Measurements from ENCODE around the gene SPRED2. TPM values are rescaled to one million over a fixed set of nuclear protein-coding genes. Genes with fewer than 3 reads are reported as not detected.

Gene SPRED2
- polyA plus RNA-seq, 1 donor from 2014 or later, result 5.3 TPM

- Histone ChIP-seq H3K27ac (ENCODE audit: low read length) (peak overlapping the region; percentile 90), H3K9me2 (ENCODE audit: insufficient read depth, low read length) (no peaks in the 10 kb centered on the region), H4K20me1 (ENCODE audit: insufficient read depth) (no peaks in the 10 kb centered on the region), H3K4me3 (ENCODE audit: low read length) (peak overlapping the region; percentile 90), H3K27me3 (ENCODE audit: insufficient read depth, low read depth, low read length) (no peaks in the 10 kb centered on the region), H3K4me2 (ENCODE audit: low read length) (peak overlapping the region; percentile 86), H3F3A (ENCODE audit: insufficient read depth, low read length, poor library complexity, severe bottlenecking) (no peaks in the 10 kb centered on the region), H3K9ac (ENCODE audit: low read length) (peak overlapping the region; percentile 95), H2AFZ (ENCODE audit: low read depth, low read length) (peak overlapping the region; percentile 25), H3K79me2 (replicated peaks; ENCODE audit: insufficient read depth, low read length) (peaks cover 42% of the 10 kb centered on the region), H3K9me3 (ENCODE audit: low read length) (no peaks in the 10 kb centered on the region), H3K36me3 (ENCODE audit: insufficient read depth, low read length) (no peaks in the 10 kb centered on the region)
- TF ChIP-seq EZH2 (IDR thresholded peaks at IDR 0.05; ENCODE audit: borderline replicate concordance, insufficient read depth, low read length, poor library complexity, severe bottlenecking), result no peak
- TF ChIP-seq SMC3 (conservative IDR thresholded peaks at IDR 0.05; ENCODE audit: poor library complexity), result no peak
- TF ChIP-seq POLR2AphosphoS5 (IDR thresholded peaks at IDR 0.05), result peak; percentile 82
- no peak for TF ChIP-seq RAD21 (conservative IDR thresholded peaks at IDR 0.05)
- TF ChIP-seq CTCF (IDR thresholded peaks at IDR 0.05; ENCODE audit: poor library complexity, severe bottlenecking), result no peak
- peak; percentile 84 for TF ChIP-seq MXI1 (conservative IDR thresholded peaks at IDR 0.05; ENCODE audit: poor library complexity, severe bottlenecking)
- TF ChIP-seq TAF1 (IDR thresholded peaks at IDR 0.05; ENCODE audit: low read depth), result peak; percentile 94
- TF ChIP-seq EP300 (conservative IDR thresholded peaks at IDR 0.05; ENCODE audit: poor library complexity, severe bottlenecking), result peak; percentile 37
- TF ChIP-seq, protein P1, sequence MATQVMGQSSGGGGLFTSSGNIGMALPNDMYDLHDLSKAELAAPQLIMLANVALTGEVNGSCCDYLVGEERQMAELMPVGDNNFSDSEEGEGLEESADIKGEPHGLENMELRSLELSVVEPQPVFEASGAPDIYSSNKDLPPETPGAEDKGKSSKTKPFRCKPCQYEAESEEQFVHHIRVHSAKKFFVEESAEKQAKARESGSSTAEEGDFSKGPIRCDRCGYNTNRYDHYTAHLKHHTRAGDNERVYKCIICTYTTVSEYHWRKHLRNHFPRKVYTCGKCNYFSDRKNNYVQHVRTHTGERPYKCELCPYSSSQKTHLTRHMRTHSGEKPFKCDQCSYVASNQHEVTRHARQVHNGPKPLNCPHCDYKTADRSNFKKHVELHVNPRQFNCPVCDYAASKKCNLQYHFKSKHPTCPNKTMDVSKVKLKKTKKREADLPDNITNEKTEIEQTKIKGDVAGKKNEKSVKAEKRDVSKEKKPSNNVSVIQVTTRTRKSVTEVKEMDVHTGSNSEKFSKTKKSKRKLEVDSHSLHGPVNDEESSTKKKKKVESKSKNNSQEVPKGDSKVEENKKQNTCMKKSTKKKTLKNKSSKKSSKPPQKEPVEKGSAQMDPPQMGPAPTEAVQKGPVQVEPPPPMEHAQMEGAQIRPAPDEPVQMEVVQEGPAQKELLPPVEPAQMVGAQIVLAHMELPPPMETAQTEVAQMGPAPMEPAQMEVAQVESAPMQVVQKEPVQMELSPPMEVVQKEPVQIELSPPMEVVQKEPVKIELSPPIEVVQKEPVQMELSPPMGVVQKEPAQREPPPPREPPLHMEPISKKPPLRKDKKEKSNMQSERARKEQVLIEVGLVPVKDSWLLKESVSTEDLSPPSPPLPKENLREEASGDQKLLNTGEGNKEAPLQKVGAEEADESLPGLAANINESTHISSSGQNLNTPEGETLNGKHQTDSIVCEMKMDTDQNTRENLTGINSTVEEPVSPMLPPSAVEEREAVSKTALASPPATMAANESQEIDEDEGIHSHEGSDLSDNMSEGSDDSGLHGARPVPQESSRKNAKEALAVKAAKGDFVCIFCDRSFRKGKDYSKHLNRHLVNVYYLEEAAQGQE (IDR thresholded peaks at IDR 0.05; ENCODE audit: borderline replicate concordance), result peak; percentile 67
These were observed 1.6 kb downstream of the SPRED2 start for GRCh38 chr2:65430603-65431420.

GRCh38 chr2:65429786-65430602 lies 2.4 kb downstream of the SPRED2 start:
- H3K4me3 ChIP-seq (ENCODE audit: low read length), result peak overlapping the region; percentile 90
- peak overlapping the region; percentile 86 for H3K4me2 ChIP-seq (ENCODE audit: low read length)
- peak overlapping the region; percentile 90 for H3K27ac ChIP-seq (ENCODE audit: low read length)
- peaks cover 50% of the 10 kb centered on the region for H3K79me2 ChIP-seq (replicated peaks; ENCODE audit: insufficient read depth, low read length)
- H3K36me3 ChIP-seq (ENCODE audit: insufficient read depth, low read length), result no peaks in the 10 kb centered on the region
- no peak for TF ChIP-seq SMC3 (conservative IDR thresholded peaks at IDR 0.05; ENCODE audit: poor library complexity)
- TF ChIP-seq, protein P1 (IDR thresholded peaks at IDR 0.05; ENCODE audit: borderline replicate concordance), result no peak
- no peak for TF ChIP-seq EZH2 (IDR thresholded peaks at IDR 0.05; ENCODE audit: borderline replicate concordance, insufficient read depth, low read length, poor library complexity, severe bottlenecking)
- TF ChIP-seq MXI1 (conservative IDR thresholded peaks at IDR 0.05; ENCODE audit: poor library complexity, severe bottlenecking), result no peak
- TF ChIP-seq RAD21 (conservative IDR thresholded peaks at IDR 0.05), result no peak
- no peaks in the 10 kb centered on the region for H3K27me3 ChIP-seq (ENCODE audit: insufficient read depth, low read depth, low read length)
- no peaks in the 10 kb centered on the region for H3K9me3 ChIP-seq (ENCODE audit: low read length)
- no peaks in the 10 kb centered on the region for H3F3A ChIP-seq (ENCODE audit: insufficient read depth, low read length, poor library complexity, severe bottlenecking)
- no peaks in the 10 kb centered on the region for H3K9me2 ChIP-seq (ENCODE audit: insufficient read depth, low read length)
- H4K20me1 ChIP-seq (ENCODE audit: insufficient read depth), result no peaks in the 10 kb centered on the region
- peak overlapping the region; percentile 95 for H3K9ac ChIP-seq (ENCODE audit: low read length)
- peak overlapping the region; percentile 25 for H2AFZ ChIP-seq (ENCODE audit: low read depth, low read length)
